HG03521 (cell line): Measurements from ENCODE around the gene SLC22A14.
"Not testable (repeated sequence)": the region's sequence is repeated elsewhere in the genome, so short reads cannot be mapped to it uniquely, and the experiment has no call there.

Source experiments
- ATAC-seq: cut with Tn5 transposase; IDR thresholded peaks from one replicate; pipeline ENCODE4 v1.9.1; 2021; ENCODE audit warnings: mild to moderate bottlenecking, moderate library complexity; ENCODE audit not compliant: unreplicated experiment

SLC22A14 gene

GRCh38 chr3:38312356-38312755 is 30.3 kb downstream of the SLC22A14 start:
- no peak for ATAC-seq

- ATAC-seq = no peak
These were observed 31.2 kb downstream of the SLC22A14 start for GRCh38 chr3:38313263-38313662.

- no peak for ATAC-seq
These were observed 31.6 kb downstream of the SLC22A14 start for GRCh38 chr3:38313695-38314094.

GRCh38 chr3:38314112-38314763 is 32.1 kb downstream of the SLC22A14 start:
- ATAC-seq = no peak

GRCh38 chr3:38314764-38315487 is 32.8 kb downstream of the SLC22A14 start:
- no peak for ATAC-seq

- ATAC-seq = no peak
These were observed 33.6 kb downstream of the SLC22A14 start for GRCh38 chr3:38315488-38316230.

GRCh38 chr3:38316356-38317191 is 34.5 kb downstream of the SLC22A14 start:
- no peak for ATAC-seq

GRCh38 chr3:38317192-38317759 is 35.2 kb downstream of the SLC22A14 start:
- no peak for ATAC-seq

GRCh38 chr3:38318766-38319671 is 36.9 kb downstream of the SLC22A14 start:
- no peak for ATAC-seq

- not testable (repeated sequence) for ATAC-seq
These were observed 38.5 kb downstream of the SLC22A14 start for GRCh38 chr3:38320638-38321037.

GRCh38 chr3:38323060-38323459 is 41.0 kb downstream of the SLC22A14 start:
- ATAC-seq = no peak

- no peak for ATAC-seq
These were observed 43.2 kb downstream of the SLC22A14 start for GRCh38 chr3:38325256-38325655.

GRCh38 chr3:38327335-38328009 is 45.4 kb downstream of the SLC22A14 start:
- ATAC-seq = no peak

GRCh38 chr3:38331257-38332022 is 49.3 kb downstream of the SLC22A14 start:
- ATAC-seq = no peak

GRCh38 chr3:38332201-38332600 is 50.1 kb downstream of the SLC22A14 start:
- no peak for ATAC-seq

- no peak for ATAC-seq
These were observed 52.3 kb downstream of the SLC22A14 start for GRCh38 chr3:38334142-38335055.

GRCh38 chr3:38335263-38335662 is 53.2 kb downstream of the SLC22A14 start:
- ATAC-seq = no peak
